IMR-90 (cell line): ENCODE results near the gene LDB2. TPM values are rescaled to one million over a fixed set of nuclear protein-coding genes. Genes with fewer than 3 reads are reported as not detected.

ENCODE experiments used
- ATAC-seq: fragments of 200-7000 bp; cut with Tn5 transposase; 2 replicates; pipeline ENCODE4 v1.9.1; 2020; ENCODE audit warnings: low read depth, mild to moderate bottlenecking, moderate library complexity
- BruUV-seq: library from RNA; stranded (reverse); fragments of 400-500 nt; replicated peaks from 2 replicates; lab custom pipeline; 2021; lab: Mats Ljungman, UMichigan
- CTCF ChIA-PET: fragments of 300-600 bp; formaldehyde crosslinking; extraction: SDS; loops from one replicate; lab custom pipeline; 2021; ENCODE audit warnings: antibody characterized with exemption; lab: Yijun Ruan, JAX
- POLR2A ChIA-PET: fragments of 300-600 bp; sonication (Branson Sonifier 250); formaldehyde crosslinking; loops from one replicate; lab custom pipeline; 2022; ENCODE audit warnings: antibody characterized with exemption; ENCODE audit not compliant: unreplicated experiment; lab: Charles Lee
- DNase-seq: peaks from one replicate; pipeline ENCODE4 v3.0.0; 2013
- H2AFZ ChIP-seq: replicated peaks from 2 replicates; pipeline ENCODE3; 2013; ENCODE audit warnings: low read length, mild to moderate bottlenecking; ENCODE audit not compliant: poor library complexity
- H2AK5ac ChIP-seq: 2 replicates; pipeline ENCODE4 v1.6.1; 2013; ENCODE audit warnings: low read depth, low read length, inconsistent platforms
- H2AK9ac ChIP-seq: replicated peaks from 2 replicates; pipeline ENCODE3; 2013; ENCODE audit warnings: mild to moderate bottlenecking, low read depth, low read length, moderate library complexity; ENCODE audit not compliant: poor library complexity
- H2BK120ac ChIP-seq: 2 replicates; pipeline ENCODE4 v1.6.1; 2013; ENCODE audit warnings: low read depth, low read length, inconsistent platforms
- H2BK15ac ChIP-seq: 3 replicates; pipeline ENCODE4 v1.6.1; 2013; ENCODE audit warnings: low read depth, low read length, inconsistent platforms
- H2BK20ac ChIP-seq: 2 replicates; pipeline ENCODE4 v1.6.1; 2013; ENCODE audit warnings: low read depth, mild to moderate bottlenecking, inconsistent platforms, low read length, moderate library complexity
- H2BK5ac ChIP-seq: 2 replicates; pipeline ENCODE4 v1.6.1; 2013; ENCODE audit warnings: mild to moderate bottlenecking, low read depth, low read length, inconsistent platforms; ENCODE audit not compliant: poor library complexity, severe bottlenecking
- H3K14ac ChIP-seq: replicated peaks from 2 replicates; pipeline ENCODE4 v1.6.1; 2013; ENCODE audit warnings: low read depth, low read length, inconsistent platforms
- H3K18ac ChIP-seq: 2 replicates; pipeline ENCODE4 v1.6.1; 2013; ENCODE audit warnings: low read depth, low read length, control low read depth
- H3K23ac ChIP-seq: 2 replicates; pipeline ENCODE4 v1.6.1; 2013; ENCODE audit warnings: low read depth, low read length, inconsistent platforms
- H3K27ac ChIP-seq: 2 replicates; pipeline ENCODE4 v1.5.1; 2013; ENCODE audit warnings: mild to moderate bottlenecking, control low read depth, low read length; ENCODE audit not compliant: insufficient read depth
- H3K27me3 ChIP-seq: 2 replicates; pipeline ENCODE4 v1.6.1; 2013; ENCODE audit warnings: low read length; ENCODE audit not compliant: control insufficient read depth, insufficient read depth
- H3K36me3 ChIP-seq: 2 replicates; pipeline ENCODE4 v1.6.1; 2013; ENCODE audit warnings: low read length, mixed read lengths; ENCODE audit not compliant: control insufficient read depth, insufficient read depth
- H3K4ac ChIP-seq: 2 replicates; pipeline ENCODE4 v1.6.1; 2013; ENCODE audit warnings: low read depth, low read length, inconsistent platforms
- H3K4me1 ChIP-seq: 2 replicates; pipeline ENCODE4 v1.6.1; 2013; ENCODE audit warnings: low read length, mixed read lengths; ENCODE audit not compliant: control insufficient read depth, insufficient read depth
- H3K4me2 ChIP-seq: 2 replicates; pipeline ENCODE4 v1.6.1; 2013; ENCODE audit warnings: low read depth, mild to moderate bottlenecking, control low read depth, low read length, moderate library complexity
- H3K4me3 ChIP-seq: 2 replicates; pipeline ENCODE4 v1.5.1; 2013; ENCODE audit warnings: low read depth, mild to moderate bottlenecking, control low read depth, low read length, moderate library complexity; ENCODE audit not compliant: insufficient read depth
- H3K56ac ChIP-seq: 2 replicates; pipeline ENCODE4 v1.6.1; 2013; ENCODE audit warnings: low read length, inconsistent platforms; ENCODE audit not compliant: insufficient read depth; ENCODE audit errors: extremely low read depth
- H3K79me1 ChIP-seq, 2 experiments: 2 replicates each; pipeline ENCODE4 v1.6.1; 2013; ENCODE audit warnings: low read length in 2 of 2, inconsistent platforms in 1 of 2, low read depth in 1 of 2
- H3K9ac ChIP-seq: 2 replicates; pipeline ENCODE4 v1.6.1; 2013; ENCODE audit warnings: low read depth, low read length, control low read depth
- H3K9me1 ChIP-seq: 2 replicates; pipeline ENCODE4 v1.6.1; 2013; ENCODE audit warnings: low read length, inconsistent platforms; ENCODE audit not compliant: insufficient read depth
- H3K9me3 ChIP-seq: 2 replicates; pipeline ENCODE4 v1.6.1; 2013; ENCODE audit warnings: low read length; ENCODE audit not compliant: control insufficient read depth, insufficient read depth
- H4K20me1 ChIP-seq: 2 replicates; pipeline ENCODE4 v1.6.1; 2013; ENCODE audit warnings: low read length, inconsistent platforms; ENCODE audit not compliant: insufficient read depth
- H4K5ac ChIP-seq: 2 replicates; pipeline ENCODE4 v1.6.1; 2013; ENCODE audit warnings: mild to moderate bottlenecking, low read depth, low read length, control low read depth
- H4K8ac ChIP-seq, 2 experiments: 2 replicates each; pipeline ENCODE4 v1.6.1; 2013; ENCODE audit warnings: low read depth in 2 of 2, low read length in 2 of 2, control low read depth in 1 of 2, inconsistent platforms in 1 of 2
- H4K91ac ChIP-seq: 2 replicates; pipeline ENCODE4 v1.6.1; 2013; ENCODE audit warnings: low read depth, low read length, inconsistent platforms; ENCODE audit not compliant: insufficient read depth
- CHD1 ChIP-seq: IDR thresholded peaks from 2 replicates; pipeline ENCODE4 v1.6.1; 2012; ENCODE audit warnings: low read depth, low read length, improper control_type of control experiment
- FOS ChIP-seq: fragments of 150-350 bp; IDR thresholded peaks from 2 replicates; pipeline ENCODE4 v1.6.1; 2016; ENCODE audit warnings: low read depth, low read length
- MAFK ChIP-seq: IDR thresholded peaks from 2 replicates; pipeline ENCODE4 v1.6.1; 2012; ENCODE audit warnings: low read depth, low read length, improper control_type of control experiment
- WGBS, 2 experiments: methylation state at CpG; one replicate each; pipeline versions ENCODE4 v1.1.5 to v1.1.7; 2013; ENCODE audit warnings: missing lambda C conversion rate in 2 of 2; ENCODE audit not compliant: insufficient read length in 1 of 2; ENCODE audit errors: extremely low coverage in 2 of 2; 5-methylcytosine and 5-hydroxymethylcytosine counted together
- dilution Hi-C: fragments of 300-500 bp; cut with HindIII; formaldehyde crosslinking; loops from one replicate; pipeline ENCODE4 v1.14.3; 2018; ENCODE audit warnings: low sequenced_read_pairs; ENCODE audit not compliant: unreplicated experiment
- in situ Hi-C: fragments of 300-500 bp; cut with MboI; formaldehyde crosslinking; loops from 3 replicates; pipeline ENCODE4 v1.14.3; 2019; ENCODE audit warnings: low sequenced_read_pairs, inconsistent platforms, mixed read lengths
- intact Hi-C: fragments of 100-400 bp; cut with micrococcal nuclease; formaldehyde crosslinking; loops from 2 replicates; pipeline ENCODE4 v1.10.0; 2022
- polyA plus RNA-seq, 3 experiments: library from polyadenylated mRNA; depleted of rRNA; stranded (reverse); fragments of >200 nt; gene quantifications; 2 replicates each; pipeline ENCODE4 v1.2.3, GENCODE V29; 2012; ENCODE audit warnings: low replicate concordance in 1 of 3
- total RNA-seq: library from RNA; depleted of rRNA; stranded (reverse); fragments of >200 nt; gene quantifications from 2 replicates; pipeline ENCODE4 v1.2.3, GENCODE V29; 2012
- TF ChIP-seq, protein P1 (sequence below): conservative IDR thresholded peaks from 2 replicates; pipeline ENCODE4 v1.5.1; 2012; ENCODE audit warnings: mild to moderate bottlenecking, low read depth, low read length, improper control_type of control experiment
- TF ChIP-seq, protein P2 (sequence below): fragments of 150-350 bp; IDR thresholded peaks from 2 replicates; pipeline ENCODE4 v1.6.1; 2016; ENCODE audit warnings: low read depth, mild to moderate bottlenecking, low read length, moderate library complexity, borderline replicate concordance
- TF ChIP-seq, protein P3 (sequence below): fragments of 150-350 bp; IDR thresholded peaks from 2 replicates; pipeline ENCODE4 v1.6.1; 2017; ENCODE audit warnings: mild to moderate bottlenecking, antibody characterized with exemption, low read length, low read depth

Gene LDB2
- total and polyA plus RNA-seq, 2 of the 4 experiments (the other 2 are of a cell fraction): 67.9 to 116 TPM

DNA sequence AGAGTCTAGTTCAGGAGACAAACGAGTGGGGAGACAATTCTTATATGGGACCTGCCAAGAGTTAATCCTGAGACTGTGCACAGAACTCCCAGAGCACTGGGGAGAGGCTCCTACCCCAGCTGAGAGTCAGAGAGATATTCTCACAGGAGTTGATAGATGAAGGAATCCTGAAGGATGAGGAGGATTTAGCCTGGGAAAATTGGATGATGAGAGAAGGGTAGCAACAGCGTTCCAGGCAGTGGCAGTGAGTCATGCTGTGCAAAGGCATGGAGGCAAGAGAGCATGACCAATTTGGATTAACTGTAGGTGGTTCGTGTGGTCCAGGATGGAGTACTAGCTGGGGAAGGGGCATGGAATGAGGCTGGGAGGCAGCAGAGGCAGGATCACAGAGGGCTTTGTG lies 318.6 kb downstream of the LDB2 start:
- in situ Hi-C loops: no loop called here
- CTCF ChIA-PET: no interaction called here

More for the DNA sequence above, 318.6 kb downstream of the LDB2 start:
- no peak overlapping the region for H3K4me3 ChIP-seq
- no peak overlapping the region for H4K8ac ChIP-seq
- POLR2A ChIA-PET: no interaction called here
- no peak overlapping the region for H2BK15ac ChIP-seq
- no peaks in the 10 kb centered on the region for H3K9me3 ChIP-seq
- H3K79me1 ChIP-seq: no peaks in the 10 kb centered on the region
- no peak overlapping the region for H2BK5ac ChIP-seq
- H3K36me3 ChIP-seq: no peaks in the 10 kb centered on the region; the same call in 1 of the 2 replicates
- no peak overlapping the region for H3K9ac ChIP-seq
- BruUV-seq: no TSS peak
- H3K14ac ChIP-seq: no peak overlapping the region
- TF ChIP-seq FOS (no peak), MAFK (no peak), CHD1 (no peak)
- TF ChIP-seq, protein P1, sequence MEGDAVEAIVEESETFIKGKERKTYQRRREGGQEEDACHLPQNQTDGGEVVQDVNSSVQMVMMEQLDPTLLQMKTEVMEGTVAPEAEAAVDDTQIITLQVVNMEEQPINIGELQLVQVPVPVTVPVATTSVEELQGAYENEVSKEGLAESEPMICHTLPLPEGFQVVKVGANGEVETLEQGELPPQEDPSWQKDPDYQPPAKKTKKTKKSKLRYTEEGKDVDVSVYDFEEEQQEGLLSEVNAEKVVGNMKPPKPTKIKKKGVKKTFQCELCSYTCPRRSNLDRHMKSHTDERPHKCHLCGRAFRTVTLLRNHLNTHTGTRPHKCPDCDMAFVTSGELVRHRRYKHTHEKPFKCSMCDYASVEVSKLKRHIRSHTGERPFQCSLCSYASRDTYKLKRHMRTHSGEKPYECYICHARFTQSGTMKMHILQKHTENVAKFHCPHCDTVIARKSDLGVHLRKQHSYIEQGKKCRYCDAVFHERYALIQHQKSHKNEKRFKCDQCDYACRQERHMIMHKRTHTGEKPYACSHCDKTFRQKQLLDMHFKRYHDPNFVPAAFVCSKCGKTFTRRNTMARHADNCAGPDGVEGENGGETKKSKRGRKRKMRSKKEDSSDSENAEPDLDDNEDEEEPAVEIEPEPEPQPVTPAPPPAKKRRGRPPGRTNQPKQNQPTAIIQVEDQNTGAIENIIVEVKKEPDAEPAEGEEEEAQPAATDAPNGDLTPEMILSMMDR: no peak
- TF ChIP-seq, protein P2, sequence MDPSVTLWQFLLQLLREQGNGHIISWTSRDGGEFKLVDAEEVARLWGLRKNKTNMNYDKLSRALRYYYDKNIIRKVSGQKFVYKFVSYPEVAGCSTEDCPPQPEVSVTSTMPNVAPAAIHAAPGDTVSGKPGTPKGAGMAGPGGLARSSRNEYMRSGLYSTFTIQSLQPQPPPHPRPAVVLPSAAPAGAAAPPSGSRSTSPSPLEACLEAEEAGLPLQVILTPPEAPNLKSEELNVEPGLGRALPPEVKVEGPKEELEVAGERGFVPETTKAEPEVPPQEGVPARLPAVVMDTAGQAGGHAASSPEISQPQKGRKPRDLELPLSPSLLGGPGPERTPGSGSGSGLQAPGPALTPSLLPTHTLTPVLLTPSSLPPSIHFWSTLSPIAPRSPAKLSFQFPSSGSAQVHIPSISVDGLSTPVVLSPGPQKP: no peak
- TF ChIP-seq, protein P3, sequence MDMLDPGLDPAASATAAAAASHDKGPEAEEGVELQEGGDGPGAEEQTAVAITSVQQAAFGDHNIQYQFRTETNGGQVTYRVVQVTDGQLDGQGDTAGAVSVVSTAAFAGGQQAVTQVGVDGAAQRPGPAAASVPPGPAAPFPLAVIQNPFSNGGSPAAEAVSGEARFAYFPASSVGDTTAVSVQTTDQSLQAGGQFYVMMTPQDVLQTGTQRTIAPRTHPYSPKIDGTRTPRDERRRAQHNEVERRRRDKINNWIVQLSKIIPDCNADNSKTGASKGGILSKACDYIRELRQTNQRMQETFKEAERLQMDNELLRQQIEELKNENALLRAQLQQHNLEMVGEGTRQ: no peak
- dilution Hi-C loops (no loop called here), intact Hi-C loops (no loop called here)
- H4K5ac ChIP-seq: no peak overlapping the region
- no peak overlapping the region for H3K4ac ChIP-seq
- H3K4me2 ChIP-seq: no peak overlapping the region
- peak overlapping the region; percentile 7; the same call in 1 of the 2 replicates for H2AK5ac ChIP-seq
- H4K91ac ChIP-seq: no peak overlapping the region
- H3K56ac ChIP-seq: no peak overlapping the region
- WGBS, 2 experiments: 55% methylated on average over 2 of the region's 3 CpGs; no CpG with 5 or more reads in 1 of the 2 experiments
- H3K18ac ChIP-seq: no peak overlapping the region
- peak; percentile 35; the same call in 1 of the 2 replicates for ATAC-seq
- no peaks in the 10 kb centered on the region for H4K20me1 ChIP-seq
- peak; percentile 57 for DNase-seq
- H3K27ac ChIP-seq: no peak overlapping the region
- no peak overlapping the region for H3K23ac ChIP-seq
- H3K9me1 ChIP-seq: peaks cover 6% of the 10 kb centered on the region; the same call in 1 of the 2 replicates
- H2AK9ac ChIP-seq: no peak overlapping the region
- no peak overlapping the region for H2BK20ac ChIP-seq
- H3K4me1 ChIP-seq: 0 out of 2 replicates have a peak, but pooled peaks cover 2% of the 10 kb centered on the region
- no peak overlapping the region for H2AFZ ChIP-seq
- no peaks in the 10 kb centered on the region for H3K27me3 ChIP-seq
- no peak overlapping the region for H2BK120ac ChIP-seq
